BJ (cell line): ENCODE data around the gene PHLPP1. TPM values are rescaled to one million over a fixed set of nuclear protein-coding genes. Genes with fewer than 3 reads are reported as not detected.

Experiments
- CTCF ChIA-PET: fragments of 350-600 bp; formaldehyde crosslinking; extraction: SDS; loops from one replicate; lab custom pipeline; 2021; ENCODE audit warnings: antibody characterized with exemption, inconsistent platforms; lab: Yijun Ruan, JAX
- POLR2A ChIA-PET: fragments of 300-600 bp; sonication (Branson Sonifier 250); formaldehyde crosslinking; extraction: SDS; loops from one replicate; lab custom pipeline; 2021; ENCODE audit warnings: antibody characterized with exemption; lab: Charles Lee
- DNase-seq: peaks from one replicate; pipeline ENCODE4 v3.0.0-alpha.2; 2011; ENCODE audit warnings: low read depth
- H3K27me3 ChIP-seq: 2 replicates; pipeline ENCODE4 v1.6.0; 2011; ENCODE audit warnings: low read length; ENCODE audit not compliant: control insufficient read depth, insufficient read depth
- H3K36me3 ChIP-seq: 2 replicates; pipeline ENCODE4 v1.5.1; 2011; ENCODE audit warnings: low read length; ENCODE audit not compliant: control insufficient read depth, insufficient read depth
- H3K4me3 ChIP-seq: 2 replicates; pipeline ENCODE4 v1.5.1; 2011; ENCODE audit warnings: low read depth, mild to moderate bottlenecking, control low read depth, low read length
- CTCF ChIP-seq: IDR thresholded peaks from 2 replicates; pipeline ENCODE4 v1.5.1; 2011; ENCODE audit warnings: low read depth, mild to moderate bottlenecking, control low read depth, inconsistent platforms, low read length, moderate library complexity; ENCODE audit not compliant: insufficient read depth
- polyA plus RNA-seq: library from polyadenylated mRNA; depleted of rRNA; stranded (reverse); fragments of >200 nt; gene quantifications from 2 replicates; pipeline ENCODE4 v1.2.3, GENCODE V29; 2011

Gene PHLPP1
- polyA plus RNA-seq, 1 experiment, result 4.0 TPM

GRCh38 chr18:62766266-62766665 lies 50.9 kb downstream of the PHLPP1 start:
- no peaks in the 10 kb centered on the region for H3K27me3 ChIP-seq
- no peak overlapping the region for H3K4me3 ChIP-seq
- TF ChIP-seq CTCF, result no peak
- H3K36me3 ChIP-seq, result no peaks in the 10 kb centered on the region
- ChIA-PET POLR2A (no interaction called here), CTCF (no interaction called here)
- no peak for DNase-seq

GRCh38 chr18:62767321-62767720 lies 52.0 kb downstream of the PHLPP1 start:
- CTCF ChIA-PET, result no interaction called here
- TF ChIP-seq CTCF, result no peak
- Histone ChIP-seq H3K4me3 (no peak overlapping the region), H3K27me3 (no peaks in the 10 kb centered on the region), H3K36me3 (no peaks in the 10 kb centered on the region)
- POLR2A ChIA-PET, result no interaction called here
- DNase-seq, result no peak

- Histone ChIP-seq H3K36me3 (no peaks in the 10 kb centered on the region), H3K4me3 (no peak overlapping the region), H3K27me3 (no peaks in the 10 kb centered on the region)
- CTCF ChIA-PET, result no interaction called here
- no peak for TF ChIP-seq CTCF
- no peak for DNase-seq
- POLR2A ChIA-PET, result no interaction called here
Measured at GRCh38 chr18:62767836-62768557, 52.7 kb downstream of the PHLPP1 start.

GRCh38 chr18:62768558-62768943 lies 53.2 kb downstream of the PHLPP1 start:
- Histone ChIP-seq H3K4me3 (no peak overlapping the region), H3K27me3 (no peaks in the 10 kb centered on the region), H3K36me3 (no peaks in the 10 kb centered on the region)
- no peak for DNase-seq
- no peak for TF ChIP-seq CTCF
- CTCF ChIA-PET, result no interaction called here
- POLR2A ChIA-PET, result no interaction called here

GRCh38 chr18:62769216-62769615 lies 53.9 kb downstream of the PHLPP1 start:
- no peaks in the 10 kb centered on the region for H3K36me3 ChIP-seq
- TF ChIP-seq CTCF, result no peak
- CTCF ChIA-PET, result no interaction called here
- no peak for DNase-seq
- no peaks in the 10 kb centered on the region for H3K27me3 ChIP-seq
- POLR2A ChIA-PET, result no interaction called here
- H3K4me3 ChIP-seq, result no peak overlapping the region
